Measurements from ENCODE around the gene VKORC1L1.
"Not testable (repeated sequence)": the region's sequence is repeated elsewhere in the genome, so short reads cannot be mapped to it uniquely, and the experiment has no call there.

The VKORC1L1 gene

DNA sequence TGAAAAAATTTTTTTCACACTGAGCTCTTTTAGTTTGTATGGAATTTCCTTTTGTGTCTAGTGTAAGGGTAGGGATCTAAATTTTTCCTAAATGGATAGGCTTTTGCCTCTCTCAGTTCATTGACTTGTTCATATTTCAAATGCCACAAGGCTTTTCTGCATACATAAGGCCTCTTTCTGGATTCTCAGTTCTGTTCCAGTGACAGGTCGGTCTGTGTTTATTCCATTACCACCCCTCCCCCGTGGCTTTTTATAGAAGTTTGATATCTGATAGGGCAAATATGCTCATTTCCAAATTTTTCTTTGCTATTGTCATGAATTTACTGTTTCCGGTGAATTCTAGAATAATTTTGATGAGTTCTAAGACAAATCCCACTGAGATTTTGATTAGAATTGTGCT, 12.7 kb downstream of the VKORC1L1 start:
- not testable (repeated sequence) for DNase-seq (ENCODE audit: low read depth)

DNA sequence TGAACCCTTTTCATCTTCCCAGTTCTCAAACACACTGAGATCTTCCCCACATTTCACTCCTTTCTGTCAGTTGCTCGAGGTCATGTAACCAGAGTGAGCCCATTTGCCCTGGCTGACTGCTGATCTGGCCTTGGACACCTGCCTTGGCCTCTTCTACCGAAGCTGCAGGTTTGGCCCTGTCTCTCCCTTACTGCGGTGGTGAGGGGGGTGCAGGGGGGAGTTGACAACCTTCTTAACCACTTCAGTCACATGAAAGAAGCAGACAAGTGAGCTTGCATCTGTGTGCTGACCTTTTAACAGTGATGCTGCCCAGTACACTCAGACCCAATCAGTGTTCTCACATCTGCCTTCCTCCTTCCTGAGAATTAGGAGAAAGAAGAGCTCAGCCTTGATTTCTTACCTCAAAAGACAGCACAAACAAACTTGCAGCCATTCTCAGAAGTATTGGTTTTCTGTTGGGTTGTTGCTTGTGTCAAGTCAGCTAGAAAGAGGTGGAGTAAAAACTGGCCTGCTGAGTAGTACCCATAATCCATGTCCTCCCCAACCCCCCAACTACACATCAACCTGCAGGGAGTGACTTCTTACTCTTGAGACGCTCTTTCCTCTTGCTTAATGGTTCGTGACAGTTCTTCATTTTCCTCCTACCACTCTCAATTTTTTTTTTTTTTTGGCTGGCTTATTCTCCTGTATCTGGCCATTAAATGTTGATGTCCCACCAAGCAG, 15.7 kb downstream of the VKORC1L1 start:
- not testable (repeated sequence) for DNase-seq (ENCODE audit: low read depth)

DNA sequence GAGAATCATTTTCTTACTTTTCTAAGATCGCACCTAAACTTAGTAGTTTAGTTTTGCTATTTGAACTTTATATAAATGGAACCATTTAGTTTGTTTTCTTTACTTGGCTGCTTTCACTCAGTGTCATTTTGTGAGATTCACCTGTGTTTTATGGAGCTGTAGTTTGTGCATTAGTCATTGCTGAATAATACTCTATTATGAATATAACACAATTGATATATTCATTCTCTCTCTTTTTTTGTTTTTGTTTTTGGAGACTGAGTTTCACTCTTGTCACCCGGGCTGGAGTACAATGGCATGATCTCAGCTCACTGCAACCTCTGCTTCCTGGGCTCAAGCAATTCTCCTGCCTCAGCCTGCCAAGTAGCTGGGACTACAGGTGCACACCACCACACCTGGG, 16.8 kb downstream of the VKORC1L1 start:
- not testable (repeated sequence) for DNase-seq (ENCODE audit: low read depth)

DNA sequence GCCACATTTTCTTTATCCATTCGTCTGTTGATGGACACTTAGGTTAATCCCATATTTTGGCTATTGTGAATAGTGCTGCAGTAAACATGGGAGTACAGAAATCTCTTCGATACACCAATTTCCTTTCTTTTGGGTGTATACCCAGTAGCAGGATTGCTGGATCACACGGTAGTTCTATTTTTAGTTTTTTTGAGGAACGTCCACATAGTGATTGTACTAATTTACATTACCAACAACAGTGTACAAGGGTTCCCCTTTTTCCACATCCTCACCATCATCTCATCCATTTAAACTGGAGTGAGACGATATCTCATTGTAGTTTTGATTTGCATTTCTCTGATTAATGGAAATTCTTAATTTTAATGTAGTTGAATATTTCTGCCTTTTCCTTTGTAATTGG, 19.3 kb downstream of the VKORC1L1 start:
- DNase-seq (ENCODE audit: low read depth), result no peak

DNA sequence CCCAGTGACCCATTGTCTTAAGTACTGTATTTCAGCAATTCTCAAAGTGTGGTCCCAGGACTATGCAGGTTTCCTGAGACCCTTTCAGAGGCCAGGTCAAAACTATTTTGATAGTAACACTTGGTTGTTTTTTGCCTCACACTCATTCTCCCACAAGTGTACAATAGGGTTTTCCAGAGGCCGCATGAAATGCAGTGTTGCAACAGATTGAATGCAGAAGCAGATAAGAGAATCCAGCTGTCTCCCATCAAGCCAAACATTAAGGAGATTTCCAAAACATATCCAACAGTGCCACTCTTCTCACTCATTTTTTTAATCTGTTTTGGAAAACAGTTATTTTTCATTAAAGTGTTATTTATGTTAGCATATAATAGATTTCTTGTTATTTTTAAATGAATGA, 20.0 kb downstream of the VKORC1L1 start:
- no peak for DNase-seq (ENCODE audit: low read depth)

DNA sequence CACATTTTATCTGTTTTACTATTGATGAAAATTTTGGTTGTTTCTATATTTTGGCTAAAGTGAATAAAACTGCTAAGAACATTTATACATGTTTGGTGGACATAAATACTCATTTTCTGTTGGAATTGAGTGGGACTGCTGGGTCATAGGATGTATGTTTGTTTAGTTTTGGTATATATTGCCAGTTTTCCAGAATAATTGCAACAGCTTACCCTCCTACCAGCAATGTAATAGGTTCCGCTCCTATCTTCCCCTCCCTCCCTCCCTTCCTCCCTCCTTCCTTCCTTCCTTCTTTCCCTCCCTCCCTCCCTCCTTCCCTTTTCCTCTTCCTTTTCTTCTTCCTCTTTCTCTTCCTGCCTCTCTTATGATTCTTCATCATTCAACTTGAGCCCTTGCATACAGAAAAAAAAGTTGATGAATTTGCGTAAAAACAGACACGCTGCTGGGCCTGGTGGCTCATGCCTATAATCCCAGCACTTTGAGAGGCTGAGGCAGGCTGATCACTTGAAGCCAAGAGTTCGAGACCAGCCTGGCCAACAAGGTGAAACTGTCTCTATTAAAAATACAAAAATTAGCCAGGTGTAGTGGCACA, 23.5 kb downstream of the VKORC1L1 start:
- no peak for DNase-seq (ENCODE audit: low read depth)

DNA sequence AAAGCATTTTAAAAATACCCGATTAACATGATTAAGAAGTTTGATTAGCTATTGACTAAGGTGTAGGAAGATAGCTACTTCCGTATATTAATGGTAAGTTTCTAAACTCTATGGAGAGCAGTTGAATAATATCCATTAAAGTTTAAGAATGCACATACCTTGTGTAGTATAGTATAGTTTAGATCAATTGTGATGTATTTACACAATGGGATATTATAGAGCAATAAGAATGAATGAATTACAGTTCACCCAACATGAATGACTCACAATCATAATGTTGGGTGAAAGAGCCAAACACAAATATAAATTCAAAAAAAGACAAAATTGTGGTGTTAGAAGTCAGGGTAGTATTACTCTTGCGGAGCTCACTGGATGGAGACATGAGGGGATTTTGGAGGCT, 24.4 kb downstream of the VKORC1L1 start:
- not testable (repeated sequence) for DNase-seq (ENCODE audit: low read depth)

DNA sequence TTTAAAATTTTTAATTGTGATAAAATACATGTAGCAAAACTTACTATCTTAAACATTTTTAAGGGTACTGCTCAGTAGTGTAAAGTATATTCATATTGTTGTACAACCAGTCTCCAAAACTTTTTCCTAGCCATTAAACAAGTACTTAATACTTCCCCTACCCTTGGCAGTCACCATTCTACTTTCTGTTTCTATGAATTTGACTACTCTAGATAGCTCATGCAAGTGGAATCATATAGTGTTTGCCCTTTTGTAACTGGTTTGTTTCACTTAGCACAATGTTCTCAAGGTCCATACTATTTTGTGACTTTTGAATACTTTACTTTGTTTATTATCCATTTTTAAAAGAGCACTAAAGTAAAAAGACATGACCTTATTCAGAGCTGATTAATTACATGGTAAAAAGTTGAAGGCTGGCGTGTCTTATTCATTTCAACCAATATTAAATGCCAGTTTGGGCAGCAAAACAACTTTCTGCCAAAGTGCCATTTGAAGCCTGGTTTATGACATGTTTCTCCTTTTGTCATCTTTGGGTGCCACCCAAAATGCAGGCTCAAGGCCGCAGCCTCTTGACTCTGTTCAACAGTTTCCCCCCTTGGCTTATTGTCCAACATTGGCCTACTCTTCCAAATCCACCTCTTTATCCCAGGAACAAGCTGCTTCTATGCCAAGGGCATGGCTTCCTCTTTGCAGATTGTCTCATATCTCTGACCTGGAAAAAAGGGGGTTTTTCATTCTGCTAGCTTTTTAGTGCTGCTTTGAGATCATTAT, 26.0 kb downstream of the VKORC1L1 start:
- not testable (repeated sequence) for DNase-seq (ENCODE audit: low read depth)

DNA sequence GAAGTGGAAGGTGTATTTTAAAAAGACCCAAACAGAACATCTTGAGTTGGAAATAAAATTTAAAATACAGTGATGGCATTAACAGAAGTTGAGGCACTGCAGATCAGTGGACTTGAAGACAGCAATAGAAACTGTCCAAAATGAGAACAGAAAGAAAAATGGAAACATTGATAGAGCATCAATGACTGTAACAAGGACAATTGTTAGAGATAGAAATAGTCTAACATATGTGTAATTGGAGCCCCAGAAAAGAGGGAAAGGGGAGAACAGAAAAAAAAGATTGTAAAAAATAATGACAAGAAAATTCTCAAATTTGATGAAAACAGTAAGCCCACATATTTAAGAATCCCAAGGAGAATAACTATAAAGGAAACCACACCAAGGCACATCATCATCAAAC, 29.4 kb downstream of the VKORC1L1 start:
- DNase-seq (ENCODE audit: low read depth), result no peak

DNA sequence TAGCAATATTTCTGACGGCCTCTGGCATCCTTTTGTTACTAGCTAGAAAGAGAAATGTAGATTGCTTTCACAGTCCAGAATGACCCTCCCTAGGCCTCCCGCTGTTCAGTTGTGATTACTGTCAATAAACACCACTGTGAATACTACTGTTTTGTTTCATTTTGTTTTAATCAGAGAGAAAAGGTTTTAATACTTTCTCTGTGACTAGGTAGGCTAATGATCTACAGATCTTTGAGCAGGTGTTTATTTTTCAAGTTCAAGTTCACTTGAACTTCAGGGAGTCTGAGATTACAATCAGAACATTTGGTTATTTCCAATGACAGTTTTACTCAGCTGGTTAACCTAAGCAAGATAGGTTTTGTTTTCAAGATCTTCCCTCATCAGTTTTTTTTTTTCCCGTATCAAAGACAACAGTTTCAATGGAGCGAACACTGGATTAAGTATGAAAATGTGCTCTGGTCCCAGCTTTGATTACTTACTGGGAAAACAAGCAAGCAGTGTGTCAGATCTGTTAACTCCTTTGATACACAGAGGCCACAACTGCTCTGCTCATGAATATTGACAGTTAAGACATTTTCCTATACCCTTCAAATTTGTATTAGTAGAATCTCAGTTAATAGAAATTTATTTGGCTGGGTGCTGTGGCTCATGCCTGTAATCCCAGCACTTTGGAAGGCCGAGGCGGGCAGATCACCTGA, 34.8 kb downstream of the VKORC1L1 start:
- DNase-seq (ENCODE audit: low read depth), result no peak

DNA sequence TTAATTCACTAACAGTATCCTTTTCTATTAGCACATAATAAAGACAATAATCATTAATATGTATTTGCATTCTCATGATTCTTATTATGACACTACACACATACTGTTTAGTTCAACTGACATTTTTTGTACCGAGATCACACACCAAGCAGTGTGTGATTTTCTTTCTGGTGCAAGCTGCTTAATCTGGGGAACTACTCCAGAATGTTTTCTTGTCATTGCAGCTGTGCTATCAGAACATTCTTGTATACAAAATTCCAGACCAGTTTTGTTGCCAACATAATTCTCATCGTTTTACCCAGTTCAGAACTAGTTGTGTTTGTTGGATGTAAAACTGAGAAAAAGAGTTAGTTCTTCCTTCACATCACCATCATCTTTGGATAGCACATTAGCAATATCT, 37.4 kb downstream of the VKORC1L1 start:
- no peak for DNase-seq (ENCODE audit: low read depth)

DNA sequence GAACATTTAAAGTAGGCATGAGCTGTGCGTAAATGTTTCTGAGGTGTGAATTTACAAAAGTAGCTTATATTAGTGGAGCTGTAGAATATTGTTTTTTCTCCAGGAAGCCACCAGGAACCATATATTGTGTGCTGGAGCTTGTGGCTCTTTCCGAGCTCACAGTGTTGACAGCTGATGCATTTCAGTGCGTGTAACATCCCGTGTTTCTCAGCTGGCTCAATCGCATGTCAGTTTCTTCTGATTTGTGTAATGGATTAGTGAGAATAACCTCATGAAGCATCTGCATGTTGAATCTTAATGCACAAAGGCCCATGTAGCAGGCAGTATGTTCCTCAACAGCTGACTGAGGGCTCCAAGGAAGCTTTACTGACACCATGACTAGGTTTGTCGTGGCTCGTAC, 39.4 kb downstream of the VKORC1L1 start:
- no peak for DNase-seq (ENCODE audit: low read depth)

DNA sequence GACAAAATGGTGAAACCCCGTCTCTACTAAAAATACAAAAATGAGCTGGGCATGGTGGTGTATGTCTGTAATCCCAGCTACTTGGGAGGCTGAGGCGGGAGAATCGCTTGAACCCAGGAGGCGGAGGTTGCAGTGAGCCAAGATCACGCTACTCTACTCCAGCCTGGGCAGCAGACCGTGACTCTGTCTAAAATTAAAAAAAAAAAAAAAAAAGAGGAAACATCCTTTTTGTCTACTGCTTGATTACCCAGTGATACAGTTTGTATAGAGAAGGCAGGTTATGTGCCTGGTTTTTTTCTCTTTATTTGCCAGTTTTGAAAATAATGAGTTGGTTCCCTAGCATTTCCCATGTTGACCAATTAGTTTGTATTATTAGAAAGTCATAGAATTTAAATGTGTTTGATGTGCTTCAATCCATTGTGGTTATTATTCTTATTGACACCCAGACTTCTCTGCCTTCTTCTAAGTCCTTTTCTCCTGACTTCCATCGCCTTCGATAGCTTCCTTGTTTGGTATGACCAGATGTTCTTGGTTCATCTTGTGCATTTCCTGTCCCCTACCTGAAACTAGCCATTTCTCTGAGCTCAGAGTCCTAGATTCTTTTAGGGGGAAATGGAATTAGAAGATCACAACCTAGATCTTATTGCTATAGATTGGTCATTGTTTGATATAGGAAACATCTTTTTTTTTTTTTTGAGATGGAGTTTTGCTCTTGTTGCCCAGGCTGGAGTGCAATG, 43.2 kb downstream of the VKORC1L1 start:
- no peak for DNase-seq (ENCODE audit: low read depth)

DNA sequence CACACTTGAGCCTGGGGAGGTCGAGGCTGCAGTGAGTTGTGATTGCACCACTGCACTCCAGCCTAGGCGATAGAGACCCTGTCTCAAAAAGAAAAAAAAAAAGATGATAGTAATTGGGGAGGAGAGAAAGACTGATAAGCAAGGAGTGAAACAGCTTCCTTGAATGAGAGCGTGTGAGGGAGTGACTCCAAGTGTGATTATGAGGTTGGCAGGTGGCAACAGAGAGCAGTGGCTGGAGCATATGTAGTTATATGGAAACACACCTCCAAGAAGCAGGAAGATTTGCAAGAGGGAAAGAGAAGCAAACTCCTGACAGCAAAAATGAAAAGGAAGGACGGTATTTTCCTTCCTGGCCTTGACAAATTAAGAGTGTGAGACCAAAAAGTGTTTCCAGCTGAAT, 50.4 kb downstream of the VKORC1L1 start:
- no peak for DNase-seq (ENCODE audit: low read depth)

DNA sequence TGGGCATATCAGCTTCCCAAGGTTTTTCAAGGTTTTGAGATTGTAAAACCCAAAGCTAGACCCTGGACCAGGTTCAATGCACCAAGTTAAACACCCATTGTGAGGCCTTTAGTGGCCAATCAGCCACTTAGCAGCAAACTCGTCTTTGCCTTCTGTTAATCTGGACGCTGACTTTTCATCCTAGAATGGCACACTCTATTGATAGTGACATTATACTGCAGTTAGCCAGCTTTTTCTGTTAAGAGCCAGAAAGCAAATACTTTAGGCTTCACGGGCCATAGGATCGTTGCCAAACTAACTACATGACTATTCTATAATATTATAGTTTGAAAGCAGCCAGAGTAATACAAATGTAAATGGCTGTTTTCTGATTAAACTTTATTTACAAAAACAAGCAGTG, 51.3 kb downstream of the VKORC1L1 start:
- DNase-seq (ENCODE audit: low read depth), result no peak

DNA sequence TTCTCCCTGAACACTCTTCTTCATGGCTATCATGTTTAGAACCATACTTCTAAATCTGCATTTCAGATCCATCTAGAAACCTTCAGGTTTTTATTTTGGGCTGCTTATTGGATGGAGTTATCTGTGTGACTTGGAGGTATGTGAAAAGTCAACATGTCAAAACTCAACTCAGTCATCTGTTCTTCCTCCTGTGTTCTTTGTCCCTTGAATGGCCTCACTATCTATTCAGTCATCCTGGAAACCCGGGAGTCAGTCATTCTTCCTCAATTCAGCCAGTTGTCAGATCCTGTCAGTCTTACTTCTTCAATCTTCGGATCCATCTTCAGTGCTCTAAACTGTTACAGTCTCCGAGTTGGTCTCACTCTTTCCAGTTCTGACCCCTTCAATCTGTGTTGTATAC, 52.2 kb downstream of the VKORC1L1 start:
- no peak for DNase-seq (ENCODE audit: low read depth)

DNA sequence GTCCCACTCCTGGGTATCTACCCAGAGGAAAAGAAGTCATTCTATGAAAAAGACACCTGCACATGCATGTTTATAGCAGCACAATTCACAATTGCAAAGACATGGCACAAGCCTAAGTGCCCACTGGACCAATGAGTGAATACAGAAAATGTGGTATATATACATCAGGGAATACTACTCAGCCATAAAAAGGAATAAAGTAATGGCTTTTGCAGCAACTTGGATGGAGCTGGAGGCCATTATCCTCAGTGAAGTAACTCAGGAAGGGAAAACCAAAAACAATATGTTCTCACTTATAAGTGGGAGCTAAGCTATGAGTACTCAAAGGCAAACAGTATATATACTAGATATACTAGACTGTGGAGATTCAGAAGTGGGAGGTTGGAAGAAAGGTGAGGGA, 53.7 kb downstream of the VKORC1L1 start:
- no peak for DNase-seq (ENCODE audit: low read depth)

DNA sequence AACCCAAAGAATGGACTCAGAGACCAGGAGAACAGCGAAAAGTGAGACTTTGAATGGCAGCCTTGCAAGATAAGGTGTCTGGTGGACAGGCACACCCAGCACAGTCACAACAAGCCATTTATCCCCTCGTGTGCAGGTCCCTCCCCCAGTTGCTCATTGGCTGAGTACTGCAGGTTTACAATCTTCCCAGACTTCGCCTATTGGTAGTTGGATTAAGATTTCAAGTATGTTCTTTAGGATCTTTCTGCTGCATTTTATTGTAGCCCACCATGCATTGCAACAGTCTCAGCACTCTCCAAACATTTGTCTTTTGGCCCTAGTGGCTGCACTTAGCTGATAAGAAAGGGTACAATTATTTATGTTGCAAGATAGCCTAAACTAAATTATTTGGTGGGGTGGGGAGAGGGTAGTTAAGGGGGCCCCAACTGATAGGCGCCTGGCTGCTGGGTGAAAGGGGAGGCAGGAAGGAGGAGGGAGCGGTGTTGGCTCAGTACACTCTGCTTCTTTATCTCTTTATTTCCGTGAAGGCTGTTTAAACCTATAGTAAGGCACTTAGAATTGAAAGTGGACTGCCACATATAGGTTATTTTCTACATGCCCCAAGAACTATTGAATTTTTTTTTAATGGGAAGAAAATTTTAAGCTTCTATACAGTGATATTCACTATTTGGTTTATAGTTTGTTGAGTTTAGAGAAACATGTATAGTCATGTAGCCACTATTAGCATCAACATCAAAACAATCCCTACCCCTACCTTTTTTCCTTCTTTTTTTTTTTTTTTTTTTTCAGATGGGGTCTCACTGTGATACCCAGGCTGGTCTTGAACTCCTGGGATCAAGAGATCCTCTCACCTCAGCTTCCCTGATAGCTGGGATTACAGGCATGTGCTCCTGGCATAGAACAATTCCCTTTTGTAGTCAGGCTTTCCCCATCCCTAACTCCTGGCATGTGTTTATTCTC, 54.9 kb downstream of the VKORC1L1 start:
- DNase-seq (ENCODE audit: low read depth), result no peak

DNA sequence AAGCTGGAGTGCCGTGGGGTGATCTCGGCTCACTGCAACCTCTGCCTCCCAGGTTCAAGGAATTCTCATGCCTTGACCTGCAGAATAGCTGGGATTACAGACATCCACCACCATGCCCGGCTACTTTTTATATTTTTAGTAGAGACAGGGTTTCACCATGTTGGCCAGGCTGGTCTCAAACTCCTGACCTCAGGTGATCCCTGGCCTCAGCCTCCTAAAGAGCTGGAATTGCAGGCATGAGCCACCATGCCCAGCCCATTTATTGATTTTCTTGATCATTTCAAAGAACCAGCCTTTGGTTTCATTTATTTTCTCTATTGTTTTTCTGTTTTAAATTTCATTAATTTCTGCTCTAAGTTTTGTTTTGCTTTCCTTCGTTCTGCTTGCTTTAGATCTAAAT, 58.8 kb downstream of the VKORC1L1 start:
- no peak for DNase-seq (ENCODE audit: low read depth)

DNA sequence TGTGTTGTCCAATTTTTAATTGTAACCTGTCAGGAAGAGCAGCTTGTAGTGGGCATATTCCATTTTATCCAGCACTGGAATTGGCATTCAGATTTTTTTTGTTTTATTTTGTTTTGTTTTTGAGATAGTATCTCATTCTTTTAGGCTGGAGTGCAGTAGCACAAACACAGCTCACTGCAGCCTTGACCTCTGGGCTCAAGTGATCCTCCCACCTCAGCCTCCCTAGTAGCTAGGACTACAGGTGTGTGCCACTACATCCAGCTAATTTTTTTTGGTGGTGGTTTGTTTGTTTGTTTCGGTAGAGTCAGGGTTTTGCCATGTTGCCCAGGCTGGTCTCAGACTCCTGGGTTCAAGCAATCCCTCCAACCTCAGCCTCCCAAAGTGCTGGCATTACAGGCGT, 64.4 kb downstream of the VKORC1L1 start:
- no peak for DNase-seq (ENCODE audit: low read depth)
